ENCODE data around the gene CAMSAP3. TPM values are rescaled to one million over a fixed set of nuclear protein-coding genes. Genes with fewer than 3 reads are reported as not detected.

CAMSAP3 gene
- total RNA-seq, 4 donors from 2014 or later: 0.11 to 0.42 (median 0.18) TPM

GRCh38 chr19:7624810-7625209 is 29.1 kb downstream of the CAMSAP3 start:
- Histone ChIP-seq H3K4me1 (peaks cover 18 to 24% (median 21%) of the 10 kb centered on the region in 4 donors), H3K27ac (replicated peaks in 1 of 4) (no peak overlapping the region), H3K4me3 (no peak overlapping the region), H3K9me3 (no peaks in the 10 kb centered on the region), H3K27me3 (no peaks in the 10 kb centered on the region), H3K36me3 (peaks cover 49 to 81% (median 74%) of the 10 kb centered on the region in 4 donors)
- DNase-seq (ENCODE audit: extremely low spot score): no peak
- 92% methylated on average over 17 of the region's 17 CpGs for WGBS
- intact Hi-C loops (cut with DNase I): no loop called here
- TF ChIP-seq POLR2AphosphoS5 (IDR thresholded peaks at IDR 0.05) (no peak), POLR2A (IDR thresholded peaks at IDR 0.05; ENCODE audit: low read depth) (no peak), CTCF (IDR thresholded peaks at IDR 0.05) (no peak), EP300 (IDR thresholded peaks at IDR 0.05) (no peak)

DNA sequence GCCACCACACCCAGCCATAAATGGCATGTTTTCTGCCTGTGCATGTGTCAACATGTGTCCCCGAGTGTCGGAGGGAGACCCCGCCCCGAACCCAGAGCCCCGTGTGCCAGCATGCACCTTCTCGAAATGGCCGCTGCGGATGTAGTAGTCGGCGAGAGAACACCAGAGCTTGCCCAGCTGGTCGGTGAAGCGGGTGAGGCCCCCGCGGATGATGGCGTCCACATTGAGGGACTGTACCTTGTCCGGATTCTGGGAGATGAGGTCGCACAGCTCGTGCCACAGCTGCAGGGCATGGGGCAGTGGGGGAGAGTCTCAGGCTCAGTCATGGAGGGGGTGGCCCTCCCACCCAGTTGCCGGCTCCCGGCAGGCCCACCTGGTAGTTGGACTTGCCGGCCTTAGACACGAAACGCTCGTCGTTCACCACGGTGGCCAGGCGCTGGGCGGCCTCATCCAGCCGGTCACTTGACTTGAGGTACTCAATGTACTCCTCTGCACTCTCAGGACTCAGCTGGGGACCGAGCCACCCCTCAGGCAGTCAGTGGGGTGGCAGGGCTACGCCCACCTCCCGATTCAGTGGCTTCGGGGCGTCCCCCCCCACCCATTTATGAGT is 30.2 kb downstream of the CAMSAP3 start:
- TF ChIP-seq EP300 (IDR thresholded peaks at IDR 0.05) (no peak), POLR2A (IDR thresholded peaks at IDR 0.05; ENCODE audit: low read depth) (no peak), POLR2AphosphoS5 (IDR thresholded peaks at IDR 0.05) (no peak), CTCF (IDR thresholded peaks at IDR 0.05) (no peak)
- intact Hi-C loops (cut with DNase I): no loop called here
- no peaks in the 10 kb centered on the region for H3K9me3 ChIP-seq
- peaks cover 39 to 70% (median 63%) of the 10 kb centered on the region in 4 donors for H3K36me3 ChIP-seq
- no peak for DNase-seq (ENCODE audit: extremely low spot score)
- no peak overlapping the region for H3K4me3 ChIP-seq
- H3K27me3 ChIP-seq: no peaks in the 10 kb centered on the region
- no peak overlapping the region for H3K27ac ChIP-seq (replicated peaks in 1 of 4)
- 94% methylated on average over 24 of the region's 34 CpGs for WGBS
- H3K4me1 ChIP-seq: peaks cover 27 to 35% (median 30%) of the 10 kb centered on the region in 4 donors

DNA sequence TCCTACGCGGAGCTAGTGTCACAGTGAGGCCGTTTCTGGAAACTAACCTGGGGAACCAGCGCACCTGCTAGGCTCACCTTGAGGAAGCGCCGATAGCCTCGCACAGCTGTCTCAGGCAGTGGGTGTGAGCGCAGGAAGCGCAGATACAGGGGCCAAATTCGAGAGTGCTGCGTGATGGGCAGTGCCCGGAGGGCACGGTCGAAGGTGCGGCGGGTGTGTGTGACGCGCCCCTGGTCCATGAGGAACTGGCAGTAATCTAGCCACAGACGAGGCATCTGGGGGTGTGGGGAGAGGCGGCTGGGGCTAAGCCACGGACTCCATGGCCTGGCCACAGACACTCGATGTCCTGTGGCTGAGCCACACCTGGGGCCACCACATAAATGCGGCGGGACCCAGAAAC is 31.5 kb downstream of the CAMSAP3 start:
- no peaks in the 10 kb centered on the region for H3K9me3 ChIP-seq
- H3K27ac ChIP-seq (replicated peaks in 1 of 4): no peak overlapping the region
- peaks cover 32 to 47% (median 38%) of the 10 kb centered on the region in 4 donors for H3K4me1 ChIP-seq
- 93% methylated on average over 23 of the region's 24 CpGs for WGBS
- TF ChIP-seq POLR2AphosphoS5 (IDR thresholded peaks at IDR 0.05) (no peak), EP300 (IDR thresholded peaks at IDR 0.05) (no peak), CTCF (IDR thresholded peaks at IDR 0.05) (no peak), POLR2A (IDR thresholded peaks at IDR 0.05; ENCODE audit: low read depth) (no peak)
- H3K27me3 ChIP-seq: no peaks in the 10 kb centered on the region
- intact Hi-C loops (cut with DNase I): no loop called here
- peaks cover 26 to 67% (median 54%) of the 10 kb centered on the region in 4 donors for H3K36me3 ChIP-seq
- no peak for DNase-seq (ENCODE audit: extremely low spot score)
- H3K4me3 ChIP-seq: no peak overlapping the region

- no peak for DNase-seq (ENCODE audit: extremely low spot score)
- intact Hi-C loops (cut with DNase I): no loop called here
- peaks cover 32 to 47% (median 38%) of the 10 kb centered on the region in 4 donors for H3K4me1 ChIP-seq
- H3K4me3 ChIP-seq: peak overlapping the region; percentile 82 to 97 (median 89)
- peaks cover 10 to 58% (median 42%) of the 10 kb centered on the region in 4 donors for H3K36me3 ChIP-seq
- peak overlapping the region; percentile 82 to 92 (median 86) for H3K27ac ChIP-seq (replicated peaks in 1 of 4)
- TF ChIP-seq POLR2A (IDR thresholded peaks at IDR 0.05; ENCODE audit: low read depth) (no peak), POLR2AphosphoS5 (IDR thresholded peaks at IDR 0.05) (no peak)
- no peaks in the 10 kb centered on the region for H3K27me3 ChIP-seq
- H3K9me3 ChIP-seq: no peaks in the 10 kb centered on the region
- 9% methylated on average over 15 of the region's 15 CpGs for WGBS
Observed at GRCh38 chr19:7628589-7629311, 33.1 kb downstream of the CAMSAP3 start.

- TF ChIP-seq EP300 (IDR thresholded peaks at IDR 0.05): no peak
- TF ChIP-seq CTCF (IDR thresholded peaks at IDR 0.05): peak in 1 of 3 experiments; percentile 8
- TF ChIP-seq POLR2AphosphoS5 (IDR thresholded peaks at IDR 0.05): peak; percentile 87 to 91
- H3K4me1 ChIP-seq: peaks cover 32 to 47% (median 38%) of the 10 kb centered on the region in 4 donors
- intact Hi-C loops (cut with DNase I): no loop called here
- no peaks in the 10 kb centered on the region for H3K27me3 ChIP-seq
- peaks cover 6 to 51% (median 34%) of the 10 kb centered on the region in 4 donors for H3K36me3 ChIP-seq
- H3K4me3 ChIP-seq: peak within 1 kb of the TSS; percentile 82 to 97 (median 89)
- under 1% methylated on average over 33 of the region's 40 CpGs for WGBS
- peak within 1 kb of the TSS; percentile 82 to 92 (median 86) for H3K27ac ChIP-seq (replicated peaks in 1 of 4)
- peak; percentile 99 for DNase-seq (ENCODE audit: extremely low spot score)
- no peaks in the 10 kb centered on the region for H3K9me3 ChIP-seq
Observed at GRCh38 chr19:7629347-7630054, 33.8 kb downstream of the CAMSAP3 start, which contains the start of the genes PET100 and XAB2. Gene PET100, plus strand, starts transcription at chr19:7629793. Its CDS starts 41 bp downstream, at chr19:7629834. Gene XAB2, minus strand, starts transcription at chr19:7629545. Its CDS starts 18 bp downstream, at chr19:7629527.

Measured in esophagus muscularis mucosa (tissue), 4 donors.